Activated naive CD8-positive, alpha-beta T cell (primary cell): ENCODE data around the gene GDAP1L1.
"Not testable (repeated sequence)": the region's sequence is repeated elsewhere in the genome, so short reads cannot be mapped to it uniquely, and the experiment has no call there.

ENCODE experiments used
- H3K27ac Mint-ChIP-seq: one replicate; pipeline ENCODE4 v1.8.0; 2021; ENCODE audit warnings: mixed read lengths
- H3K27me3 Mint-ChIP-seq: one replicate; pipeline ENCODE4 v1.8.0; 2021; ENCODE audit warnings: mixed read lengths
- H3K36me3 Mint-ChIP-seq: one replicate; pipeline ENCODE4 v1.8.0; 2021; ENCODE audit warnings: mixed read lengths
- H3K4me1 Mint-ChIP-seq: one replicate; pipeline ENCODE4 v1.8.0; 2021; ENCODE audit warnings: low read depth, mixed read lengths
- H3K4me3 Mint-ChIP-seq: one replicate; pipeline ENCODE4 v1.8.0; 2021; ENCODE audit warnings: mild to moderate bottlenecking, mixed read lengths
- H3K9me3 Mint-ChIP-seq: one replicate; pipeline ENCODE4 v1.8.0; 2021; ENCODE audit warnings: low read depth, mixed read lengths

Gene GDAP1L1

DNA sequence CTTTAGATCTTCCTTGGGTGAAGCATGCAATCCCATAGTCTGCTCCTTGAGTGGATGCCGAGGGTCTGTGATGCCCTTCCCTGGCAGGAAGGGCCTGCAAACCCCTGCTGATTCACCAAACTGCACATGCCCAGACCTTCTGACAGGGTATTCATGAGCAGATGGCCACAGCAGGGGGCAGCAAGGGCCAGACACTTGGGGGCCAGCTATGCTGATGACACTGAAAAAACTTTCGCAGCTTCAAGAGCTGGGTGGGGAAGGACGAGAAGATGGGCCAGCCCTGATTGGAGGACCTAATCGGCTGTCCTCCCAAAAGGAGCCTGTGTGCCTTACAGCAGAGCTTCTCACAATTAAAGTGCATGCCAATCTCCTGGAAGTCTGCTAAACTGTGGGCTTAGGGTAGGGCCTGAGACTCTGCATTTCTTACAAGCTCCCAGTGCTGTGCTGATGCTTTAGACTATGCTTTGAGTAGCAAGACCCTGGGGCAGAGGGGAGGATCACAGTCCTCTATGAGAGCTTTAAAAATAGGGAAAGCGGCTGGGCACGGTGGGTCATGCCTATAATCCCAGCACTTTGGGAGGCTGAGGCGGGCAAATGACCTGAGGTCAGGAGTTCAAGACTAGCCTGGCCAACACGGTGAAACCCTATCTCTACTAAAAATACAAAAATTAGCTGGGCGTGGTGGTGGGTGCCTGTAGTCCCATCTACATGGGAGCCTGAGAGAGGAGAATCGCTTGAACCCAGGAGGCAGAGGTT lies 15.2 kb upstream of the GDAP1L1 start:
- H3K27ac Mint-ChIP-seq, result no peak overlapping the region
- H3K36me3 Mint-ChIP-seq, result no peaks in the 10 kb centered on the region
- H3K9me3 Mint-ChIP-seq, result no peaks in the 10 kb centered on the region
- no peaks in the 10 kb centered on the region for H3K4me1 Mint-ChIP-seq
- no peak overlapping the region for H3K4me3 Mint-ChIP-seq
- no peaks in the 10 kb centered on the region for H3K27me3 Mint-ChIP-seq

DNA sequence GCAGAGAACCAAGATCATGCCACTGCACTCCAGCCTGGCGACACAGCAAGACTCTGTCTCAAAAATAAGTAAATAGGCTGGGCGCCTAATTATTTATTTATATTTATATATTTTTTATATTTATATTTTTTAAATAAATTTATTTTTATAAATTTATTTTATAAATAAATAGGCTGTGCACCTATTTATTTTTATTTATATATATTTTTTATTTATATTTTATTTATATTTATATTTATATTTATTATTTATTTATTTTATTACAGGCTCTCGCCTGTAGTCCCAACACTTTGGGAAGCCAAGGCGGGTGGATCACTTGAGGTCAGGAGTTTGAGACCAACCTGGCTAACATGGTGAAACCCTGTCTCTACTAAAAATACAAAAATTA lies 14.6 kb upstream of the GDAP1L1 start:
- H3K27me3 Mint-ChIP-seq, H3K36me3 Mint-ChIP-seq, H3K27ac Mint-ChIP-seq, H3K4me1 Mint-ChIP-seq, H3K4me3 Mint-ChIP-seq, H3K9me3 Mint-ChIP-seq: not testable (repeated sequence)

DNA sequence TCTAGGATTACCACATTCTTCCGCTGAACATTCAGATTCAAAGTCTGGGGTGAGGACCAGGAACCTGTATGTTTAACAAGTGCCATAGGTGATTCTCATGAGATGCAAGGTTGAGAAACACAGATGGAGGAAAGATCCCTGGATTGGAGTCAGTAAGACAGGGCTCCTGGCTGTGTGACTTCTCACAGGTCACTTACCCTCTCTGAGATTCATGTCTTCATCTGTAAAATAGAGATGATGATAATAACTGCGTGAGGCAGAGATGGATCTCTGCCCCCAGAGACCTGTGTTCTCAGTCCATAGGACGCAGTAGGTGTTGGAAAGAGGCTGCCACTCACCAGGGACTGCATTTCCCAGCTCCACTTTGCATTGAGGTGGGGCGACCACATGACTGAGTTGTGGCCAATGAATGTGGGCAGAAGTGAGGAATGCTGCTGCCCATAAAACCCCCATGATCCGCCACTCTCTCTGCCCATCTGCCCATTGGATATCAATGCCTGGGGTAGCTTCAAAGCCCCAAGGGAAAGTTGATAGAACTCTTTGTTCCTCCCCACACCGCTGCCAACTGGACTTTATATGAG lies 13.6 kb upstream of the GDAP1L1 start:
- Mint-ChIP-seq H3K27ac (no peak overlapping the region), H3K9me3 (no peaks in the 10 kb centered on the region), H3K36me3 (no peaks in the 10 kb centered on the region)

DNA sequence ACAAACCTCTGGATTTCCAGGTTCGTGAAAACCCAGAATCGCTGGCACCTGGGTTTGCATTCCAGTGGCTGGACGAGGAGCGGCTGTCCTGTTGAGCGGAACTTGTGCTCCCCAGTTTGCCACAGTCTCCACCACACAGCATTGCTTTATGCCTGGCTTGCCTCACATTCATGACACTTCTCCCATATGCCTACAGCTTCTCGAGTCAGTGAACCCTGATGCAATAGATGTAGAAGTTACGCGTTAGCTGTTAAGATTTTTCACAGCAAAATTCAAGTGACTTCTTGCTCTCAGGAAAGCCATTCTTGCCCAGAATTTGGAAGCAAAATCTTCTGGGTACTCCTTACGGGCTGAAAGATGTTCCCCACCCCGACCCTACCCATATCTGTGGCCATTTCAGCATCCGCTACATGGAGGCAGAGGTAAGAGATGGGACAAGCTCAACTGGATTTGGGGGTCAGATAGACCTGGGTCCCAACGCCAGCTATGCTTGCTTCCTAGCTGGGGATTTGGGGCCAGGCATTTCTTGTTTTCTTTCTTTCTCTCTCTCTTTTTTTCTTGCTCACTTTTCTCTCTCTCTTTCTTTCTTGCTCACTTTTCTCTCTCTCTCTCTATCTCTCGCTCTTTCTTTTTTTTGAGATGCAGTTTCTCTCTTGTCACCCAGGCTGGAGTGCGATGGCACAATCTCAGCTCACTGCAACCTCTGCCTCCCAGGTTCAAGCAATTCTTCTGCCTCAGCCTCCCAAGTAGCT lies 12.4 kb upstream of the GDAP1L1 start:
- Mint-ChIP-seq H3K4me1 (no peaks in the 10 kb centered on the region), H3K36me3 (no peaks in the 10 kb centered on the region), H3K4me3 (no peak overlapping the region), H3K27me3 (no peaks in the 10 kb centered on the region), H3K9me3 (no peaks in the 10 kb centered on the region), H3K27ac (no peak overlapping the region)

More for the DNA sequence above, 13.6 kb upstream of the GDAP1L1 start:
- no peaks in the 10 kb centered on the region for H3K27me3 Mint-ChIP-seq
- H3K4me3 Mint-ChIP-seq, result no peak overlapping the region
- no peaks in the 10 kb centered on the region for H3K4me1 Mint-ChIP-seq

- Mint-ChIP-seq H3K27me3 (no peaks in the 10 kb centered on the region), H3K36me3 (peaks cover 2% of the 10 kb centered on the region), H3K4me1 (no peaks in the 10 kb centered on the region), H3K27ac (no peak overlapping the region), H3K9me3 (no peaks in the 10 kb centered on the region), H3K4me3 (no peak overlapping the region)
These were observed 11.4 kb upstream of the GDAP1L1 start for GRCh38 chr20:44235702-44236101.

DNA sequence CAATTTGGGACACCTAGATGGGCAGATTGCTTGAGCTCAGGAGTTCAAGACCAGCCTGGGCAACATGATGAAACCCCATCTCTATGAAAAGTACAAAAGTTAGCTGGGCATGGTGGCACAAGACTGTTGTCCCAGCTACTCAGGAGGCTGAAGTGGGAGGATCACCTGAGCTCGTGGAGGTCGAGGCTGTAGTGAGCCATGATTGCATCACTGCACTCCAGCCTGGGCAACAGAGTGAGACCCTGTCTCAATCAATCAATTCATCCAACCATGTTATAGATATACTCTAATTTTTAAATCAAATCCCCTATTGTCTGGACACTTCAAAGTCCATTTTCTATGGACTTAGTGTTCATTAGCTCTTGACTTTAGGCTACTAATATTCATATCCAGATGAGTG lies 10.3 kb upstream of the GDAP1L1 start:
- H3K27ac Mint-ChIP-seq, H3K27me3 Mint-ChIP-seq, H3K4me1 Mint-ChIP-seq, H3K9me3 Mint-ChIP-seq, H3K4me3 Mint-ChIP-seq, H3K36me3 Mint-ChIP-seq: not testable (repeated sequence)

- Mint-ChIP-seq H3K4me1 (peaks cover 2% of the 10 kb centered on the region), H3K9me3 (no peaks in the 10 kb centered on the region), H3K36me3 (peaks cover 5% of the 10 kb centered on the region), H3K27me3 (peaks cover 2% of the 10 kb centered on the region), H3K27ac (no peak overlapping the region), H3K4me3 (no peak overlapping the region)
These were observed 5.3 kb upstream of the GDAP1L1 start for GRCh38 chr20:44241796-44242195.

DNA sequence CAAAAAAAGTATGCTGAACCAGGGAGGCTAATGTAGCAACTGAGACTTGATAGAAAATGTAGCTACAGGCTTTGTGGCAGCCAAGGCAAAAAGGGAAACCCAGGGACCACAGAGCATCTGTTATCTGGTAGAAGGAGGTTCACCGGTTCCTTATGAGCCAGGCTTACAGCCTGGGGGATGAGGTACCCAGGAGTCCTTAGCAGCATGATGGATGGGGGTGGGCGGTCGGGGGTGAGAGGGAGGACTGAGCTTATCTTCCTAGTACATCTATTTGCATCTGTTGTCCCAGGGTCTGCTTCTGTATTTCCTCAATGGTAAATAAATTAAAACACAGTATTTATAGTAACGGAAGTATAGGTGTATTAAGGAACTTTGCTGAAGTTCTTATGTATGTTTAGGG lies 1.1 kb upstream of the GDAP1L1 start:
- H3K27ac Mint-ChIP-seq, result no peak overlapping the region
- peaks cover 6% of the 10 kb centered on the region for H3K27me3 Mint-ChIP-seq
- H3K4me3 Mint-ChIP-seq, result no peak overlapping the region
- H3K4me1 Mint-ChIP-seq, result peaks cover 9% of the 10 kb centered on the region
- no peaks in the 10 kb centered on the region for H3K9me3 Mint-ChIP-seq
- H3K36me3 Mint-ChIP-seq, result peaks cover 3% of the 10 kb centered on the region

GRCh38 chr20:44247586-44248409 lies 690 bp downstream of the GDAP1L1 start:
- H3K9me3 Mint-ChIP-seq, result no peaks in the 10 kb centered on the region
- H3K27me3 Mint-ChIP-seq, result peaks cover 6% of the 10 kb centered on the region
- H3K36me3 Mint-ChIP-seq, result peaks cover 3% of the 10 kb centered on the region
- peaks cover 9% of the 10 kb centered on the region for H3K4me1 Mint-ChIP-seq
- H3K4me3 Mint-ChIP-seq, result peak overlapping the region; percentile 40
- H3K27ac Mint-ChIP-seq, result no peak overlapping the region

DNA sequence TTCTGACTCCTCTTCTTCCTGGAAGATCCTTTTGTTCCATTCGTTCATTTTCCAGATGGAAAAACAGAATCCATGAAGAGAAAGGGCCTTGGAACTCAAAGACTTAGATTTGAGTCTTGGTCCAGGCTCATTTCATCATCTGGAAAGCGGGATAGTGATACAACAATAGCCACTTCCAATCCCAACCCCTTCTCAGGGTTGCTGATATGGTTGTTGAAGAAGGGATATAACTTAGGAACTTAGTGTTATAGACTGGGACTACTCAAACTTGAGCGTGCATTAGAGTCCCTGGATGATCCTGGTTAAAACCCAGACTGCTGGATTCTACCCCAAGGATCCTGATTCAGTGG lies 1.3 kb downstream of the GDAP1L1 start:
- Mint-ChIP-seq H3K9me3 (no peaks in the 10 kb centered on the region), H3K4me1 (peaks cover 9% of the 10 kb centered on the region), H3K27me3 (peaks cover 6% of the 10 kb centered on the region), H3K27ac (no peak overlapping the region), H3K36me3 (peaks cover 3% of the 10 kb centered on the region), H3K4me3 (no peak overlapping the region)

DNA sequence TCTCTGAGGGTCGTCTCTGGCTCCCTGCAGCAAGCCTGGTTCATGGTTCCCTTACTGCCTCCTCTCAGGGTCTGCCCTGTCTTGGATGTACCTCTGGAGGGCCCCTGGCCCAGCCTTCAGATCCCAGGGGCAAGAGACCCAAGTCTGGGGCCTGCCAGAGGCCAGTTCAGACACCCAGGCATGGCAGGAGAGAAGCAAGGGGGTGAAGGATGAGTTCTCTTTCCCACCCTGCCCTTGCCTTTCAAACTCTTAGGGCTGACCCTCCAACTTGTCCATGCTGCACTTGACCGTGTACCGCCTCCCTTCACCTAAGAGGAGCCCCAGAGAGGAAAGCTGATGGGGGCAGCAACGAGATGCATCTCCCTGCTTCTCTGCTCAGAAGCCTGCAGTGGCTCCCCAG lies 4.2 kb downstream of the GDAP1L1 start:
- Mint-ChIP-seq H3K36me3 (peaks cover 3% of the 10 kb centered on the region), H3K27me3 (peaks cover 7% of the 10 kb centered on the region), H3K9me3 (no peaks in the 10 kb centered on the region), H3K4me1 (peaks cover 9% of the 10 kb centered on the region), H3K27ac (no peak overlapping the region), H3K4me3 (no peak overlapping the region)

DNA sequence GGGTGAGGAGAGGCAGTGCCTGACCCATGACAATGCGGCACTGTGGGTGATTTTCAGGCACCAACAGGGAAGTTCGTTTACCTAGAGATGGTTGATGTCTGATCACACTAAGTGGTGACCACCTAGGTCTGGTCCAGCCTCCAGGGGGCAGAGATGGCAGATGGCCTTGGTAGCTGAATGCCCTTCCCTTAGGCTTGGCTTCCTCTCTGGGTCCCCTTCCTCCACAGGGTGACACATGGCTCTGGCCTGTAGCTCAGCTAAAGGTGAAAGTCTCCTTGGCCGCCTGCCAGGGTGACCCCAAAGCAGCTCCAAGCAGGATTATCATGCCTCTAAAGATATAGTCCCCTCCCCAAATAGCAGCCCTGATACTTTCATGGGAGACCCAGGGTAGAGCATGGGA lies 6.4 kb downstream of the GDAP1L1 start:
- H3K9me3 Mint-ChIP-seq, result no peaks in the 10 kb centered on the region
- peaks cover 3% of the 10 kb centered on the region for H3K36me3 Mint-ChIP-seq
- H3K4me1 Mint-ChIP-seq, result no peaks in the 10 kb centered on the region
- H3K27ac Mint-ChIP-seq, result no peak overlapping the region
- peaks cover 4% of the 10 kb centered on the region for H3K27me3 Mint-ChIP-seq
- no peak overlapping the region for H3K4me3 Mint-ChIP-seq

DNA sequence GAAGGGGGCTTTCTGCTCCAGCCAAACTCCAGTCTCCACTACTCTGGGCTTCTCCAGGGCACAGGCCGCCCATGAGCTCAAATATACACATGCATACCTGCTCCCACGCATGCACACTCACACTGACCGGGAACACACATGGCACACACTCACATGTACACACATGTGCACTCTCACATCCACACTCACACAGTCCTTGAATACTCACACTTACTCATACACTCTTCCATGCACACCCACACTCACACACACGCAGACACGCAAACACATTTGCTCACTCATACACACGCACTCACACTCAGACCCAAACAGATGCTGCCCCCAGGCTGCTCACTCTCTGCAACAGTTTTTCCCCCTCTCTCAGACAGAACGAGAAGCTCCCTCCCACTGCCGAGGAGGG lies 7.0 kb downstream of the GDAP1L1 start:
- H3K27ac Mint-ChIP-seq, result no peak overlapping the region
- no peaks in the 10 kb centered on the region for H3K9me3 Mint-ChIP-seq
- H3K27me3 Mint-ChIP-seq, result peaks cover 4% of the 10 kb centered on the region
- H3K4me1 Mint-ChIP-seq, result no peaks in the 10 kb centered on the region
- H3K36me3 Mint-ChIP-seq, result peaks cover 3% of the 10 kb centered on the region
- H3K4me3 Mint-ChIP-seq, result no peak overlapping the region

- H3K36me3 Mint-ChIP-seq, result peaks cover 3% of the 10 kb centered on the region
- no peaks in the 10 kb centered on the region for H3K9me3 Mint-ChIP-seq
- no peak overlapping the region for H3K27ac Mint-ChIP-seq
- no peaks in the 10 kb centered on the region for H3K4me1 Mint-ChIP-seq
- no peak overlapping the region for H3K4me3 Mint-ChIP-seq
- H3K27me3 Mint-ChIP-seq, result peaks cover 2% of the 10 kb centered on the region
These were observed 8.8 kb downstream of the GDAP1L1 start for GRCh38 chr20:44255942-44256341.

DNA sequence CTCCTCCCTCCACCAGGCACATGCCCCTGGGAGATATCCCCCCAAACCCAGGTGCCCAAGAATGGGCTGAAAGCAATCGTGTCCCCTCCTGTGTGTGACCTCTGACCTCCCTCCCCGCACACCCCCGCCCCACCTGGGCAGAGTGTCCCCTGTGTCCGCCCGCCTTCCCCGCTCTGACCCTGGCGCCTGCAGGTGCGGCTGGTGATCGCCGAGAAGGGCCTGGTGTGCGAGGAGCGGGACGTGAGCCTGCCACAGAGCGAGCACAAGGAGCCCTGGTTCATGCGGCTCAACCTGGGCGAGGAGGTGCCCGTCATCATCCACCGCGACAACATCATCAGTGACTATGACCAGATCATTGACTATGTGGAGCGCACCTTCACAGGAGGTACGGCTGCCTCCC lies 9.9 kb downstream of the GDAP1L1 start:
- Mint-ChIP-seq H3K36me3 (peaks cover 3% of the 10 kb centered on the region), H3K4me1 (no peaks in the 10 kb centered on the region), H3K9me3 (no peaks in the 10 kb centered on the region), H3K4me3 (no peak overlapping the region), H3K27me3 (peaks cover 2% of the 10 kb centered on the region), H3K27ac (no peak overlapping the region)
